ENCODE results near the gene SMIM41.

The SMIM41 gene

GRCh38 chr12:52149182-52149641, 69.7 kb downstream of the SMIM41 start:
- DNase-seq = no peak
- intact Hi-C loops (cut with DNase I) = loop anchor here (10.0 kb wide), 1 partner anchor 826 kb away; no protein-coding TSS in a partner anchor

- DNase-seq = no peak
- intact Hi-C loops (cut with DNase I) = loop anchor here (10.0 kb wide), 1 partner anchor 825 kb away; no protein-coding TSS in a partner anchor
These were observed 70.2 kb downstream of the SMIM41 start for GRCh38 chr12:52149651-52150241.

- intact Hi-C loops (cut with DNase I) = no loop called here
- DNase-seq = no peak
These were observed 71.8 kb downstream of the SMIM41 start for GRCh38 chr12:52151153-52151836.

- intact Hi-C loops (cut with DNase I) = no loop called here
- peak in 39 of 42 donors; percentile 10 to 73 (median 46) for DNase-seq
These were observed 72.6 kb downstream of the SMIM41 start for GRCh38 chr12:52151837-52152783.

GRCh38 chr12:52152905-52153317, 73.4 kb downstream of the SMIM41 start:
- DNase-seq = no peak
- intact Hi-C loops (cut with DNase I) = no loop called here

- DNase-seq = no peak
- intact Hi-C loops (cut with DNase I) = loop anchor here (5.0 kb wide), 3 partner anchors 57 to 717 kb away; no protein-coding TSS in a partner anchor
These were observed 75.8 kb downstream of the SMIM41 start for GRCh38 chr12:52155048-52155868.

- intact Hi-C loops (cut with DNase I) = loop anchor here (5.0 kb wide), 3 partner anchors 56 to 716 kb away; no protein-coding TSS in a partner anchor
- DNase-seq = no peak
These were observed 76.8 kb downstream of the SMIM41 start for GRCh38 chr12:52156311-52156710.

- intact Hi-C loops (cut with DNase I) = loop anchor here (5.0 kb wide), 3 partner anchors 55 to 715 kb away; no protein-coding TSS in a partner anchor
- DNase-seq = peak; percentile 64 to 93 (median 82)
These were observed 77.5 kb downstream of the SMIM41 start for GRCh38 chr12:52156757-52157565.

GRCh38 chr12:52157566-52158150, 78.2 kb downstream of the SMIM41 start:
- intact Hi-C loops (cut with DNase I) = loop anchor here (5.0 kb wide), 3 partner anchors 55 to 715 kb away; no protein-coding TSS in a partner anchor
- DNase-seq = no peak
